GM12878 (cell line): ENCODE measurements around the gene SMC3. TPM values are rescaled to one million over a fixed set of nuclear protein-coding genes. Genes with fewer than 3 reads are reported as not detected.

ENCODE experiments used
- ATAC-seq: fragments of 200-7000 bp; cut with Tn5 transposase; 3 replicates; pipeline ENCODE4 v1.9.1; 2020; ENCODE audit warnings: mild to moderate bottlenecking, moderate library complexity
- BruUV-seq: library from RNA; stranded (reverse); fragments of 400-500 nt; replicated peaks from 2 replicates; lab custom pipeline; 2021; lab: Mats Ljungman, UMichigan
- CTCF ChIA-PET: fragments of 300-600 bp; sonication (Branson Sonifier 250); formaldehyde crosslinking; extraction: SDS; loops from one replicate; lab custom pipeline; 2021; ENCODE audit warnings: inconsistent platforms; lab: Yijun Ruan, JAX
- POLR2A ChIA-PET: fragments of 350-600 bp; formaldehyde crosslinking; extraction: SDS; loops from one replicate; lab custom pipeline; 2021; ENCODE audit warnings: inconsistent platforms; lab: Charles Lee
- RAD21 ChIA-PET: fragments of 300-600 bp; sonication (Branson Sonifier 250); formaldehyde crosslinking; loops from one replicate; lab custom pipeline; 2023; ENCODE audit warnings: antibody characterized with exemption; ENCODE audit not compliant: unreplicated experiment; lab: Charles Lee
- SMC1A ChIA-PET: fragments of 300-600 bp; sonication (Branson Sonifier 250); formaldehyde crosslinking; loops from one replicate; lab custom pipeline; 2023; ENCODE audit not compliant: unreplicated experiment, uncharacterized antibody; lab: Charles Lee
- DNase-seq: peaks from one replicate; pipeline ENCODE4 v3.0.0-alpha.2; 2011; ENCODE audit warnings: low read depth, low spot score
- FAIRE-seq: peaks from 3 replicates; lab custom pipeline; 2011; peaks lifted over from hg19 to GRCh38; lab: Jason Lieb, UNC
- H2AFZ ChIP-seq: 2 replicates; pipeline ENCODE4 v1.6.0; 2011; ENCODE audit warnings: low read depth, low read length, control low read depth; ENCODE audit not compliant: control insufficient read depth
- H3K27ac ChIP-seq: 2 replicates; pipeline ENCODE4 v1.5.1; 2011; ENCODE audit warnings: control low read depth; ENCODE audit not compliant: control insufficient read depth, insufficient read depth
- H3K27me3 ChIP-seq, 2 experiments: replicated peaks in 1 of 2; 2 replicates each; pipeline versions ENCODE4 v1.6.0 to v1.6.1; 2011; ENCODE audit warnings: low read length in 1 of 2; ENCODE audit not compliant: control insufficient read depth in 2 of 2, insufficient read depth in 2 of 2
- H3K36me3 ChIP-seq, 2 experiments: 2 replicates each; pipeline ENCODE4 v1.5.1; 2011; ENCODE audit warnings: low read length in 1 of 2; ENCODE audit not compliant: control insufficient read depth in 2 of 2, insufficient read depth in 2 of 2
- H3K4me1 ChIP-seq: 2 replicates; pipeline ENCODE4 v1.6.1; 2011; ENCODE audit warnings: mild to moderate bottlenecking, low read length, moderate library complexity, mixed read lengths; ENCODE audit not compliant: control insufficient read depth, insufficient read depth
- H3K4me2 ChIP-seq: 2 replicates; pipeline ENCODE4 v1.6.0; 2011; ENCODE audit warnings: control low read depth; ENCODE audit not compliant: control insufficient read depth, insufficient read depth
- H3K4me3 ChIP-seq: fragments of 200-600 bp; sonication (generic); 2 replicates; pipeline ENCODE4 v1.5.1; 2016
- H3K79me2 ChIP-seq: 2 replicates; pipeline ENCODE4 v1.6.0; 2011; ENCODE audit warnings: low read length; ENCODE audit not compliant: control insufficient read depth, insufficient read depth
- H3K9ac ChIP-seq: 2 replicates; pipeline ENCODE4 v1.8.0; 2011; ENCODE audit warnings: low read length, control low read depth, mixed read lengths; ENCODE audit not compliant: control insufficient read depth, insufficient read depth
- H3K9me3 ChIP-seq: replicated peaks from 3 replicates; pipeline ENCODE4 v1.5.1; 2011; ENCODE audit warnings: mild to moderate bottlenecking, low read length; ENCODE audit not compliant: control insufficient read depth, insufficient read depth
- H4K20me1 ChIP-seq: 2 replicates; pipeline ENCODE4 v1.6.0; 2011; ENCODE audit not compliant: control insufficient read depth, insufficient read depth
- BMI1 ChIP-seq: fragments of 450-650 bp; IDR thresholded peaks from 2 replicates; pipeline ENCODE4 v1.6.1; 2016; ENCODE audit warnings: mild to moderate bottlenecking, moderate library complexity, borderline replicate concordance
- MEF2A ChIP-seq: IDR thresholded peaks from 2 replicates; pipeline ENCODE4 v1.6.1; 2011; ENCODE audit warnings: low read depth, mild to moderate bottlenecking, low read length, moderate library complexity; ENCODE audit not compliant: insufficient read depth
- RAD21 ChIP-seq: IDR thresholded peaks from 2 replicates; pipeline ENCODE4 v1.6.1; 2011; ENCODE audit warnings: mild to moderate bottlenecking, low read depth, low read length, moderate library complexity; ENCODE audit not compliant: insufficient read depth
- RELB ChIP-seq: fragments of 450-650 bp; IDR thresholded peaks from 2 replicates; pipeline ENCODE4 v1.6.1; 2017; ENCODE audit warnings: low read depth, mild to moderate bottlenecking, moderate library complexity
- RFX5 ChIP-seq: IDR thresholded peaks from 2 replicates; pipeline ENCODE4 v1.6.1; 2011; ENCODE audit warnings: low read depth, low read length, improper control_type of control experiment
- SMAD5 ChIP-seq: IDR thresholded peaks from 2 replicates; pipeline ENCODE4 v1.6.1; 2016; ENCODE audit warnings: antibody characterized with exemption, low read depth
- ZBTB40 ChIP-seq: fragments of 450-650 bp; IDR thresholded peaks from 2 replicates; pipeline ENCODE4 v1.6.1; 2016; ENCODE audit warnings: mild to moderate bottlenecking, moderate library complexity, borderline replicate concordance
- ZNF24 ChIP-seq: fragments of 450-650 bp; IDR thresholded peaks from 2 replicates; pipeline ENCODE4 v1.6.1; 2017; ENCODE audit warnings: antibody characterized with exemption, mild to moderate bottlenecking
- WGBS: methylation state at CpG from one replicate; pipeline ENCODE4 v1.1.6; 2016; ENCODE audit warnings: low lambda C conversion rate; ENCODE audit not compliant: insufficient replicate concordance, insufficient coverage; ENCODE audit errors: missing lambda C conversion rate; 5-methylcytosine and 5-hydroxymethylcytosine counted together
- in situ Hi-C: fragments of 300-500 bp; cut with MboI; formaldehyde crosslinking; loops from 9 replicates; pipeline ENCODE4 v1.14.3; 2018; ENCODE audit warnings: mixed read lengths
- intact Hi-C: fragments of 100-400 bp; cut with micrococcal nuclease; formaldehyde crosslinking; loops from one replicate; pipeline ENCODE4 v1.14.2; 2022; ENCODE audit not compliant: unreplicated experiment
- polyA plus RNA-seq, 11 experiments: library from polyadenylated mRNA; depleted of rRNA in 4 of 11; unstranded in 6 of 11; stranded (reverse) in 5 of 11; fragments of >200 nt; fragmentation: Nextera tagmentation in 4 of 11; fragmentation: Illumina TruSeq in 1 of 11; extraction: Ambion mirVana in 4 of 11; extraction: Trizol in 1 of 11; gene quantifications; 1 replicate in 1 of 11; 2 replicates in 10 of 11; pipeline versions ENCODE4 v1.2.1 to v1.2.3, GENCODE V29; 2011 to 2016; ENCODE audit warnings: inconsistent platforms in 2 of 11, missing spikeins in 2 of 11, low read depth in 1 of 11
- total RNA-seq, 4 experiments: library from RNA; depleted of rRNA in 3 of 4; stranded (reverse); fragments of >200 nt in 3 of 4; fragmentation: Illumina TruSeq in 1 of 4; extraction: Trizol in 1 of 4; gene quantifications; 2 replicates each; pipeline versions ENCODE4 v1.2.1 to v1.2.3, GENCODE V29; 2013 to 2021
- TF ChIP-seq, protein P1 (sequence below): fragments of 450-650 bp; IDR thresholded peaks from 2 replicates; pipeline ENCODE4 v1.6.1; 2017; ENCODE audit warnings: mild to moderate bottlenecking, moderate library complexity
- TF ChIP-seq, protein P2 (sequence below): IDR thresholded peaks from 2 replicates; pipeline ENCODE4 v1.6.1; 2012; ENCODE audit warnings: low read depth, low read length, improper control_type of control experiment

SMC3 gene
- total and polyA plus RNA-seq, 10 of the 15 experiments (the other 5 are each of a cell fraction or from before 2014, with no cell fraction given) = 30.4 to 123 (median 48.3) TPM

DNA sequence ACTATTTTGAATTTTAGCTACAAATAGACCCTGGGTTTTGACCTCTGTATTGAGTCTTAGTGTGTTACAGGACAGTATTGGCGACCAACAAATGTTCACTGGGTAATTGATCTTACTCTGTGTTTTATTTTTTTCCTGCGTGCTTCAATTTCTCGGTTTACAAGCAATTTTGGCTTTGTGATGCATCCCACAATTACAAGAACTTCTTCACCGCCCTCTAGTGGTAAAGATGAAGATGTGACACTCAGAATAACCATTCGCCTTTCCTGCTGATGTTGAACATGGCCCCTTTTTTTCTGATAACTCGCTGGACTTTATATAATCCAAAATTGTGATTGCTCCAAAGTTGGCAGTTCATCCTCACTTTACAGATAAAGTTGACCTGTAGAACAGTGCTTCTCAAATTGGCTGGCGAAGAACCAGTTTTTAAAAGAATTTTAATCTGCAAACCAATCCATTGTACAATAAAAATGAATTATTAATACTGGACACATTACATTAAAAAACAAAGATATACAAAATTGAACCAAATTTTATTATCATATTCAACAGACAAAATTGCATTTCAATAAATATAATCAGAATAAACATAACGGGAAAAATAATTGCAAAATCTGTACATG, 20.2 kb upstream of the SMC3 start:
- Histone ChIP-seq H3K36me3 (no peaks in the 10 kb centered on the region), H3K4me1 (peaks cover 5% of the 10 kb centered on the region; the same call in 1 of the 2 replicates), H3K9ac (no peak overlapping the region; the same call in 1 of the 2 replicates), H3K79me2 (no peaks in the 10 kb centered on the region), H2AFZ (peak overlapping the region; percentile 37), H3K4me2 (peak overlapping the region; percentile 47; the same call in 1 of the 2 replicates), H3K27me3 (peaks cover 0 to 2% of the 10 kb centered on the region in 2 experiments; a peak in 1 of 4 replicates), H3K4me3 (no peak overlapping the region), H4K20me1 (no peaks in the 10 kb centered on the region), H3K27ac (no peak overlapping the region), H3K9me3 (no peaks in the 10 kb centered on the region)
- in situ Hi-C loops (loop anchor here (5.0 kb wide), 2 partner anchors 195 to 235 kb away; no protein-coding TSS in a partner anchor), intact Hi-C loops (loop anchor here (1.0 kb wide), 4 partner anchors 48 to 236 kb away; no protein-coding TSS in a partner anchor)
- ChIA-PET POLR2A (interaction anchor here (0.6 to 3.1 kb wide), 12 partner anchors 13 to 242 kb away, joined by 3 to 19 read pairs (median 4); no protein-coding TSS in a partner anchor), SMC1A (interaction anchor here (0.7 to 10.2 kb wide), 42 partner anchors 11 to 254 kb away, joined by 3 to 191 read pairs (median 5); partner anchors contain the start of gene SMNDC1), CTCF (interaction anchor here (0.5 to 9.8 kb wide), 47 partner anchors 8 to 239 kb away, joined by 3 to 191 read pairs (median 5); partner anchors contain the start of gene SMNDC1), RAD21 (interaction anchor here (0.6 to 8.2 kb wide), 36 partner anchors 10 to 256 kb away, joined by 3 to 151 read pairs (median 5); partner anchors contain the start of gene SMNDC1)
- no peak for DNase-seq
- 11% methylated on average over 8 of the region's 8 CpGs for WGBS
- no TSS peak for BruUV-seq
- peak; percentile 75 for FAIRE-seq
- peak; percentile 89 for ATAC-seq
- no peak for TF ChIP-seq BMI1
- TF ChIP-seq RELB = 0 out of 2 replicates have a peak, but pooled peaks have one; percentile 16
- TF ChIP-seq ZNF24 = 0 out of 2 replicates have a peak, but pooled peaks have one; percentile 49
- TF ChIP-seq ZBTB40 = no peak
- TF ChIP-seq, protein P1, sequence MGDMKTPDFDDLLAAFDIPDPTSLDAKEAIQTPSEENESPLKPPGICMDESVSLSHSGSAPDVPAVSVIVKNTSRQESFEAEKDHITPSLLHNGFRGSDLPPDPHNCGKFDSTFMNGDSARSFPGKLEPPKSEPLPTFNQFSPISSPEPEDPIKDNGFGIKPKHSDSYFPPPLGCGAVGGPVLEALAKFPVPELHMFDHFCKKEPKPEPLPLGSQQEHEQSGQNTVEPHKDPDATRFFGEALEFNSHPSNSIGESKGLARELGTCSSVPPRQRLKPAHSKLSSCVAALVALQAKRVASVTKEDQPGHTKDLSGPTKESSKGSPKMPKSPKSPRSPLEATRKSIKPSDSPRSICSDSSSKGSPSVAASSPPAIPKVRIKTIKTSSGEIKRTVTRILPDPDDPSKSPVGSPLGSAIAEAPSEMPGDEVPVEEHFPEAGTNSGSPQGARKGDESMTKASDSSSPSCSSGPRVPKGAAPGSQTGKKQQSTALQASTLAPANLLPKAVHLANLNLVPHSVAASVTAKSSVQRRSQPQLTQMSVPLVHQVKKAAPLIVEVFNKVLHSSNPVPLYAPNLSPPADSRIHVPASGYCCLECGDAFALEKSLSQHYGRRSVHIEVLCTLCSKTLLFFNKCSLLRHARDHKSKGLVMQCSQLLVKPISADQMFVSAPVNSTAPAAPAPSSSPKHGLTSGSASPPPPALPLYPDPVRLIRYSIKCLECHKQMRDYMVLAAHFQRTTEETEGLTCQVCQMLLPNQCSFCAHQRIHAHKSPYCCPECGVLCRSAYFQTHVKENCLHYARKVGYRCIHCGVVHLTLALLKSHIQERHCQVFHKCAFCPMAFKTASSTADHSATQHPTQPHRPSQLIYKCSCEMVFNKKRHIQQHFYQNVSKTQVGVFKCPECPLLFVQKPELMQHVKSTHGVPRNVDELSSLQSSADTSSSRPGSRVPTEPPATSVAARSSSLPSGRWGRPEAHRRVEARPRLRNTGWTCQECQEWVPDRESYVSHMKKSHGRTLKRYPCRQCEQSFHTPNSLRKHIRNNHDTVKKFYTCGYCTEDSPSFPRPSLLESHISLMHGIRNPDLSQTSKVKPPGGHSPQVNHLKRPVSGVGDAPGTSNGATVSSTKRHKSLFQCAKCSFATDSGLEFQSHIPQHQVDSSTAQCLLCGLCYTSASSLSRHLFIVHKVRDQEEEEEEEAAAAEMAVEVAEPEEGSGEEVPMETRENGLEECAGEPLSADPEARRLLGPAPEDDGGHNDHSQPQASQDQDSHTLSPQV = no peak
- TF ChIP-seq, protein P2, sequence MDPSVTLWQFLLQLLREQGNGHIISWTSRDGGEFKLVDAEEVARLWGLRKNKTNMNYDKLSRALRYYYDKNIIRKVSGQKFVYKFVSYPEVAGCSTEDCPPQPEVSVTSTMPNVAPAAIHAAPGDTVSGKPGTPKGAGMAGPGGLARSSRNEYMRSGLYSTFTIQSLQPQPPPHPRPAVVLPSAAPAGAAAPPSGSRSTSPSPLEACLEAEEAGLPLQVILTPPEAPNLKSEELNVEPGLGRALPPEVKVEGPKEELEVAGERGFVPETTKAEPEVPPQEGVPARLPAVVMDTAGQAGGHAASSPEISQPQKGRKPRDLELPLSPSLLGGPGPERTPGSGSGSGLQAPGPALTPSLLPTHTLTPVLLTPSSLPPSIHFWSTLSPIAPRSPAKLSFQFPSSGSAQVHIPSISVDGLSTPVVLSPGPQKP = no peak
- peak; percentile 95 for TF ChIP-seq RAD21
- 0 out of 2 replicates have a peak, but pooled peaks have one; percentile 46 for TF ChIP-seq MEF2A
- TF ChIP-seq SMAD5 = no peak
- no peak for TF ChIP-seq RFX5
